Body of pancreas (tissue), 4 donors: Measurements from ENCODE around the gene PNMA6E.

Experiments used
- CTCF ChIP-seq, 7 experiments: fragments of 450-650 bp in 4 of 7; fragments of 200-600 bp in 3 of 7; sonication (generic) in 3 of 7; IDR thresholded peaks; one replicate each; pipeline ENCODE4 v1.5.1; 2016 to 2019; ENCODE audit warnings: antibody characterized with exemption in 7 of 7
- POLR2A ChIP-seq, 3 donors: fragments of 450-650 bp; IDR thresholded peaks; one replicate each; pipeline ENCODE4 v1.6.1; 2016; ENCODE audit warnings: antibody characterized with exemption in 3 of 3, mild to moderate bottlenecking in 2 of 3

- TF ChIP-seq CTCF (IDR thresholded peaks at IDR 0.05) (no peak), POLR2A (IDR thresholded peaks at IDR 0.05) (no peak)
Observed at GRCh38 chrX:153417637-153418036, 16.5 kb upstream of the PNMA6E start.
